GM18868 (cell line): Measurements from ENCODE around the gene TMPRSS11B.
A peak's percentile ranks its signal among the peaks of the same experiment; 100 is the strongest.
"Not testable (repeated sequence)": the region's sequence is repeated elsewhere in the genome, so short reads cannot be mapped to it uniquely, and the experiment has no call there.

Source experiments
- ATAC-seq: cut with Tn5 transposase; IDR thresholded peaks from one replicate; pipeline ENCODE4 v1.9.1; 2021; ENCODE audit warnings: mild to moderate bottlenecking, moderate library complexity; ENCODE audit not compliant: unreplicated experiment

The TMPRSS11B gene

GRCh38 chr4:68245594-68245993, at the start of gene TMPRSS11B:
TMPRSS11B (minus strand) TSS chr4:68245694; CDS start chr4:68245558, 136 bp downstream.
- ATAC-seq, result no peak

GRCh38 chr4:68291256-68291655, 45.8 kb upstream of the TMPRSS11B start:
- ATAC-seq, result no peak

- ATAC-seq, result no peak
Observed at GRCh38 chr4:68288393-68288740, 42.9 kb upstream of the TMPRSS11B start.

- ATAC-seq, result no peak
Observed at GRCh38 chr4:68287704-68288392, 42.4 kb upstream of the TMPRSS11B start.

GRCh38 chr4:68283714-68284113, 38.2 kb upstream of the TMPRSS11B start:
- no peak for ATAC-seq

- no peak for ATAC-seq
Observed at GRCh38 chr4:68283095-68283494, 37.6 kb upstream of the TMPRSS11B start.

GRCh38 chr4:68281796-68282740, 36.6 kb upstream of the TMPRSS11B start:
- ATAC-seq, result not testable (repeated sequence)

- ATAC-seq, result no peak
Observed at GRCh38 chr4:68278029-68278428, 32.5 kb upstream of the TMPRSS11B start.

GRCh38 chr4:68277627-68278026, 32.1 kb upstream of the TMPRSS11B start:
- ATAC-seq, result no peak

- peak; percentile 45 for ATAC-seq
Observed at GRCh38 chr4:68272860-68273259, 27.4 kb upstream of the TMPRSS11B start.

GRCh38 chr4:68272380-68272779, 26.9 kb upstream of the TMPRSS11B start:
- ATAC-seq, result no peak

- ATAC-seq, result peak; percentile 70
Observed at GRCh38 chr4:68271851-68272357, 26.4 kb upstream of the TMPRSS11B start.

GRCh38 chr4:68267433-68267944, 22.0 kb upstream of the TMPRSS11B start:
- no peak for ATAC-seq

GRCh38 chr4:68264875-68265565, 19.5 kb upstream of the TMPRSS11B start:
- ATAC-seq, result no peak

- no peak for ATAC-seq
Observed at GRCh38 chr4:68259191-68259590, 13.7 kb upstream of the TMPRSS11B start.

GRCh38 chr4:68257719-68258118, 12.2 kb upstream of the TMPRSS11B start:
- ATAC-seq, result no peak

- no peak for ATAC-seq
Observed at GRCh38 chr4:68256284-68256683, 10.8 kb upstream of the TMPRSS11B start.

GRCh38 chr4:68250151-68250930, 4.8 kb upstream of the TMPRSS11B start:
- no peak for ATAC-seq

- peak; percentile 94 for ATAC-seq
Observed at GRCh38 chr4:68249434-68249833, 3.9 kb upstream of the TMPRSS11B start.

- ATAC-seq, result no peak
Observed at GRCh38 chr4:68240620-68241019, 4.9 kb downstream of the TMPRSS11B start.
